ENCODE measurements around the gene SEMA3E.

DNA sequence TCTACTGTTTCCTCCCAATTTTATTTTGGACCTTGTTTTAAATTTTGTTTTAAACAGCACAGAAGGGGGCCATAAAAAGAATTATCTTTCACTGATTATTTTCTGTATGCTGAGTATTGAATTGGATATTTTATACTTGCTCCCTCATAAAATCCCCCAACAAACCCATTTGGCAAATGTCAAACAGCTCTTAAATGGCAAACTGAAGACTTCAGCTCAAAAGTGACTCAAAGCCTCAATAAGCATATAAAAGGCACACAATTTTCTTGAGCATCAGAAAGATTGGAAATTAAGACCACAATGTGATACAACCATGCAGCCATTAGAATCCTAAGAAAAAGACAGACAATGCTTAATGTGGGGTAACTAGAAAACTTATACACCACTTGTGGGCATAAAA, 199.2 kb downstream of the SEMA3E start:
- TF ChIP-seq POLR2A (IDR thresholded peaks at IDR 0.05; ENCODE audit: low read depth, low read length) (no peak), POLR2AphosphoS5 (IDR thresholded peaks at IDR 0.05; ENCODE audit: low read depth, low read length) (no peak), TAF1 (IDR thresholded peaks at IDR 0.05; ENCODE audit: borderline replicate concordance, low read depth, low read length) (no peak)

Data from GM12892 (cell line).